SK-N-SH treated with all-trans-retinoic acid at 6 μM for 48 hours (cell line): ENCODE results near the gene PCNT.

Source experiments
- ATAC-seq: fragments of 200-7000 bp; cut with Tn5 transposase; 3 replicates; pipeline ENCODE4 v1.9.1; 2020; ENCODE audit warnings: mild to moderate bottlenecking, moderate library complexity
- ARNTL ChIP-seq: fragments of 450-650 bp; formaldehyde crosslinking; IDR thresholded peaks from 2 replicates; pipeline ENCODE4 v1.5.0; 2020; ENCODE audit warnings: low read depth, mild to moderate bottlenecking, moderate library complexity, borderline replicate concordance
- BACH2 ChIP-seq: fragments of 250-450 bp; sonication (Bioruptor Pico); IDR thresholded peaks from 2 replicates; pipeline ENCODE4 v1.9.0; 2021; ENCODE audit warnings: mild to moderate bottlenecking, borderline replicate concordance
- CREB5 ChIP-seq: fragments of 250-450 bp; sonication (Bioruptor Pico); IDR thresholded peaks from 2 replicates; pipeline ENCODE4 v1.5.1; 2020; ENCODE audit warnings: low read depth, mild to moderate bottlenecking, moderate library complexity
- CSDC2 ChIP-seq: fragments of 250-450 bp; sonication (Bioruptor Pico); IDR thresholded peaks from 2 replicates; pipeline ENCODE4 v1.5.0; 2020; ENCODE audit warnings: mild to moderate bottlenecking, moderate library complexity
- CSRNP3 ChIP-seq: fragments of 250-450 bp; sonication (Bioruptor Pico); IDR thresholded peaks from 2 replicates; pipeline ENCODE4 v1.5.1; 2021; ENCODE audit warnings: mild to moderate bottlenecking, moderate library complexity
- ESRRG ChIP-seq: fragments of 250-450 bp; sonication (Bioruptor Pico); IDR thresholded peaks from 2 replicates; pipeline ENCODE4 v1.6.1; 2021; ENCODE audit warnings: mild to moderate bottlenecking
- OSR1 ChIP-seq: fragments of 250-450 bp; sonication (Bioruptor Pico); IDR thresholded peaks from 2 replicates; pipeline ENCODE4 v1.8.0; 2022; ENCODE audit warnings: moderate library complexity, mild to moderate bottlenecking, inconsistent platforms
- POU6F1 ChIP-seq: fragments of 250-450 bp; sonication (Bioruptor Pico); IDR thresholded peaks from 2 replicates; pipeline ENCODE4 v1.8.0; 2021; ENCODE audit warnings: low read depth, mild to moderate bottlenecking, moderate library complexity, borderline replicate concordance
- PPARA ChIP-seq: fragments of 250-450 bp; sonication (Bioruptor Pico); IDR thresholded peaks from 2 replicates; pipeline ENCODE4 v1.5.0; 2020; ENCODE audit warnings: mild to moderate bottlenecking, borderline replicate concordance
- RARB ChIP-seq: fragments of 250-450 bp; sonication (Bioruptor Pico); IDR thresholded peaks from 2 replicates; pipeline ENCODE4 v1.8.0; 2021; ENCODE audit warnings: mild to moderate bottlenecking, moderate library complexity
- SNAI2 ChIP-seq: fragments of 250-450 bp; sonication (Bioruptor Pico); IDR thresholded peaks from 2 replicates; pipeline ENCODE4 v1.5.0; 2020; ENCODE audit warnings: mild to moderate bottlenecking, moderate library complexity
- TCF4 ChIP-seq: fragments of 250-450 bp; sonication (Bioruptor Pico); IDR thresholded peaks from 2 replicates; pipeline ENCODE4 v1.8.0; 2021; ENCODE audit warnings: mild to moderate bottlenecking, moderate library complexity, borderline replicate concordance
- TOX ChIP-seq: fragments of 250-450 bp; sonication (Bioruptor Pico); IDR thresholded peaks from 2 replicates; pipeline ENCODE4 v1.8.0; 2021; ENCODE audit warnings: mild to moderate bottlenecking, moderate library complexity, borderline replicate concordance
- ZC3H10 ChIP-seq: fragments of 250-450 bp; sonication (Bioruptor Pico); IDR thresholded peaks from 2 replicates; pipeline ENCODE4 v1.5.1; 2021; ENCODE audit warnings: mild to moderate bottlenecking, moderate library complexity
- ZFP3 ChIP-seq: fragments of 250-450 bp; sonication (Bioruptor Pico); IDR thresholded peaks from 2 replicates; pipeline ENCODE4 v1.5.0; 2020; ENCODE audit warnings: mild to moderate bottlenecking, moderate library complexity
- ZNF70 ChIP-seq: fragments of 450-650 bp; formaldehyde crosslinking; IDR thresholded peaks from 2 replicates; pipeline ENCODE4 v1.5.0; 2020; ENCODE audit warnings: mild to moderate bottlenecking, moderate library complexity
- ZNF8 ChIP-seq: fragments of 450-650 bp; formaldehyde crosslinking; IDR thresholded peaks from 2 replicates; pipeline ENCODE4 v1.5.0; 2020; ENCODE audit warnings: mild to moderate bottlenecking, moderate library complexity

Gene PCNT

GRCh38 chr21:46356005-46356338 lies 32.0 kb downstream of the PCNT start (continued):
- TF ChIP-seq PPARA (CRISPR knock-in tag) (no peak), CREB5 (CRISPR knock-in tag) (no peak), CSDC2 (CRISPR knock-in tag) (no peak)

- no peak for TF ChIP-seq OSR1 (CRISPR knock-in tag)
- no peak for TF ChIP-seq RARB (CRISPR knock-in tag)
- TF ChIP-seq ARNTL (CRISPR knock-in tag) = no peak
- TF ChIP-seq ZNF70 = no peak
- no peak for TF ChIP-seq SNAI2 (CRISPR knock-in tag)
- no peak for TF ChIP-seq ZFP3 (CRISPR knock-in tag)
- TF ChIP-seq ZNF8 (CRISPR knock-in tag) = no peak
- TF ChIP-seq TCF4 = no peak
- TF ChIP-seq ESRRG (CRISPR knock-in tag) = no peak
- ATAC-seq = no peak
Observed at GRCh38 chr21:46356494-46357334, 32.8 kb downstream of the PCNT start.

- no peak for ATAC-seq
Observed at GRCh38 chr21:46357335-46357604, 33.3 kb downstream of the PCNT start.

More at GRCh38 chr21:46357335-46357604, 33.3 kb downstream of the PCNT start:
- TF ChIP-seq RARB (CRISPR knock-in tag) = no peak
- TF ChIP-seq OSR1 (CRISPR knock-in tag) = no peak
- TF ChIP-seq CSRNP3 (CRISPR knock-in tag) = no peak
- TF ChIP-seq ZC3H10 = no peak
- no peak for TF ChIP-seq POU6F1 (CRISPR knock-in tag)
- TF ChIP-seq ARNTL (CRISPR knock-in tag) = no peak
- no peak for TF ChIP-seq TOX (CRISPR knock-in tag)
- TF ChIP-seq CREB5 (CRISPR knock-in tag) = no peak
- no peak for TF ChIP-seq PPARA (CRISPR knock-in tag)
- no peak for TF ChIP-seq ZNF70
- no peak for TF ChIP-seq ZFP3 (CRISPR knock-in tag)
- no peak for TF ChIP-seq TCF4
- no peak for TF ChIP-seq BACH2 (CRISPR knock-in tag)
- no peak for TF ChIP-seq SNAI2 (CRISPR knock-in tag)
